ENCODE measurements around the gene GPHN.
"Not testable (repeated sequence)": the region's sequence is repeated elsewhere in the genome, so short reads cannot be mapped to it uniquely, and the experiment has no call there.

Gene GPHN

GRCh38 chr14:66502836-66503235 lies 5.1 kb upstream of the GPHN start:
- DNase-seq (ENCODE audit: low spot score): not testable (repeated sequence)

- no peak for DNase-seq (ENCODE audit: low spot score)
Measured at GRCh38 chr14:66503532-66503931, 4.4 kb upstream of the GPHN start.

- DNase-seq (ENCODE audit: low spot score): no peak
Measured at GRCh38 chr14:66507181-66507721, 696 bp upstream of the GPHN start.

- no peak for DNase-seq (ENCODE audit: low spot score)
Measured at GRCh38 chr14:66508547-66508845, 549 bp downstream of the GPHN start.

GRCh38 chr14:66508846-66509621 lies 1.1 kb downstream of the GPHN start:
- DNase-seq (ENCODE audit: low spot score): peak; percentile 15

GRCh38 chr14:66509874-66510273 lies 1.9 kb downstream of the GPHN start:
- peak; percentile 3 for DNase-seq (ENCODE audit: low spot score)

- DNase-seq (ENCODE audit: low spot score): no peak
Measured at GRCh38 chr14:66511849-66512248, 3.9 kb downstream of the GPHN start.

- no peak for DNase-seq (ENCODE audit: low spot score)
Measured at GRCh38 chr14:66514213-66514612, 6.3 kb downstream of the GPHN start.

- DNase-seq (ENCODE audit: low spot score): no peak
Measured at GRCh38 chr14:66530526-66530925, 22.6 kb downstream of the GPHN start.

GRCh38 chr14:66539034-66539433 lies 31.1 kb downstream of the GPHN start:
- DNase-seq (ENCODE audit: low spot score): no peak

- DNase-seq (ENCODE audit: low spot score): peak; percentile 31
Measured at GRCh38 chr14:66540038-66540437, 32.1 kb downstream of the GPHN start.

- DNase-seq (ENCODE audit: low spot score): no peak
Measured at GRCh38 chr14:66541627-66542026, 33.7 kb downstream of the GPHN start.

- DNase-seq (ENCODE audit: low spot score): no peak
Measured at GRCh38 chr14:66543996-66544395, 36.0 kb downstream of the GPHN start.

- DNase-seq (ENCODE audit: low spot score): not testable (repeated sequence)
Measured at GRCh38 chr14:66545191-66545590, 37.2 kb downstream of the GPHN start.

GRCh38 chr14:66545751-66546150 lies 37.8 kb downstream of the GPHN start:
- DNase-seq (ENCODE audit: low spot score): not testable (repeated sequence)

- no peak for DNase-seq (ENCODE audit: low spot score)
Measured at GRCh38 chr14:66563731-66564130, 55.8 kb downstream of the GPHN start.

- DNase-seq (ENCODE audit: low spot score): peak; percentile 14
Measured at GRCh38 chr14:66568220-66568619, 60.3 kb downstream of the GPHN start.

- no peak for DNase-seq (ENCODE audit: low spot score)
Measured at GRCh38 chr14:66572826-66573225, 64.9 kb downstream of the GPHN start.

GRCh38 chr14:66575014-66575413 lies 67.1 kb downstream of the GPHN start:
- DNase-seq (ENCODE audit: low spot score): no peak

- no peak for DNase-seq (ENCODE audit: low spot score)
Measured at GRCh38 chr14:66575939-66576338, 68.0 kb downstream of the GPHN start.

GRCh38 chr14:66587753-66588152 lies 79.8 kb downstream of the GPHN start:
- not testable (repeated sequence) for DNase-seq (ENCODE audit: low spot score)

GRCh38 chr14:66595394-66595793 lies 87.4 kb downstream of the GPHN start:
- DNase-seq (ENCODE audit: low spot score): no peak

GRCh38 chr14:66596241-66596985 lies 88.5 kb downstream of the GPHN start:
- DNase-seq (ENCODE audit: low spot score): no peak

All from pons (tissue), 1 donor.